UCSD-AML1 (cell line): ENCODE data around the gene LDLRAD4.

Source experiments
- DNase-seq: peaks from one replicate; lab custom pipeline; 2025; ENCODE audit not compliant: unreplicated experiment; lab: John Stamatoyannopoulos, UW

Gene LDLRAD4

DNA sequence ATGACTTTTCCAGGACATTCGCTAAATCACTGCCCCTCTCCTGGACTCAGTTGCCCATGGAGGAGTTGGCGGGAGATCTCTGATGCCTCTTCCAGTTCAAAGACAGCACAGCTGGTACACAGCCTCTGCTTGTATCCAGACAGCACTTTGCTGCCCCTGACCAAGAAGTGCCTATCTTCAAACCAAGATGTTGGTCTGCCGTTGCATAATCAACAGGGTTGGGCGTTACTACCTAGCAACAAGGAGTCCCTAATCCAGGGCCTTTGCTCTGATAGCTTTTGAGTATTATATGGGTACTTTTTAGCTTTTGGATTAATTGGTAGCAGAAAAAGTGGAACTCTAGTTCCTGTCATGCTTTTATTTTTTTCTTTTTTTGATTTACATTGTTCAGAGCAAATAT is 341.2 kb downstream of the LDLRAD4 start:
- no peak for DNase-seq

DNA sequence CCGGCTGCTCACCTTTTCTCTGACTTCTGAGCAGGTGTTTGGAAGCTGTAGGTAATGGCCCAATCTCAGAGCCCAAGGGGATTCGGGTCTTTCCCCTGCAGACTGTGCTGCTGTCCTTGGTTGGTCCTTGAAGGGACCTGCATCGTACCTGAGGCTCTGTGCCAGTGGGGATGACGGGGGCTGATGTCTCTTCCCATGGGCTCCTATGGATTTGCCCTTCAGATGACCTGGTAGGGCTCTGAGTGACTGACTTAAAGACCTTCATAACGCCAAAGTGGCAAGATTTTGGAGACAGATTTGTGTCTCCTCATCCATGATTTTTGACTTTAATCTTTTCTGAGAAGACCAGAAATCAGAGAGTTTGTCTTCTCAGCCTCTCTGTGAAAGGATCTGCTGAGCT is 341.7 kb downstream of the LDLRAD4 start:
- DNase-seq = no peak

DNA sequence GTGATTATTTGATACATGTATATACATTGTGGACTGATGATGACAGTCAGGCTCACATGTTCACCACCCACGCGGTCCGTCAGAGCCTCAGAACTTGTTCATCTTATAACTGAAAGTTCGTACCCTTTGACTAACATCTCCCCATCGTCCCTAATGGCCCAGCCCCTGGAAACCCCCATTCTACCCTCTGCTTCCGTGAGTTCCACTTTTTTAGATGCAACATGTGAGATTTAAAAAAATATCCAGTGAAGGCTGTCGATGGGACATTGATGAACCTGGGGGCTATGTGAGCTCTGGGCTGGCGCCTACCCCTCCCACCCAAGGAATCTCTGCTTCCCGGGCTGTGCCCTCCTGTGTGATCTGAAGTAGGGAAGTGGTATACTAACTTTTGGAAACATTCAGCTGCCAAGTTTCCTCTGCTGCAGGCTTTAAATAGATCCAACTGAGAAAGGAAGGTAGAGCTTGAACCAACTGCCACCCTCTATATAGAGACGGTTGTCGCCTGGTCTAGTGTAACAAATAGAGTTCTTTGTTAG is 344.0 kb downstream of the LDLRAD4 start:
- DNase-seq = peak; percentile 51

DNA sequence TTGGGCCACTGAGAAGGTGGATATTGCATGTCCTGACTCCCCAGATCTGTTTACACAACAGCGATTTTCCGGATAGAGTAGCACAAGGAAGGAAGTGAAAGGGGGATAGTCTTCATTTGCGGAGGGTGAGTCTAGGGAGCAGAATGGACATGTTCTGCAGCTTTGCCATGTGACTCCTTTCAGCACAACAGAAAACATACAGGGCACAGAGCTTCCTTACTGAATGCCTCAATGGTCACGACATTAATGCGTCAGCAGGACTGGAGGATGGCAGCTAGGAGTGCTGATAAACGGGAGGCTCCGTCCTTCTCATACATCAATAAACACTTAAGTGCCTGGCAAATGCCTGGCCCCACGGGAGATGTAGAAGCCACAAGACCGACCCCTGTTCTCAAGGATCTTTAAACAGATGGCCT is 344.8 kb downstream of the LDLRAD4 start:
- DNase-seq = peak; percentile 28

DNA sequence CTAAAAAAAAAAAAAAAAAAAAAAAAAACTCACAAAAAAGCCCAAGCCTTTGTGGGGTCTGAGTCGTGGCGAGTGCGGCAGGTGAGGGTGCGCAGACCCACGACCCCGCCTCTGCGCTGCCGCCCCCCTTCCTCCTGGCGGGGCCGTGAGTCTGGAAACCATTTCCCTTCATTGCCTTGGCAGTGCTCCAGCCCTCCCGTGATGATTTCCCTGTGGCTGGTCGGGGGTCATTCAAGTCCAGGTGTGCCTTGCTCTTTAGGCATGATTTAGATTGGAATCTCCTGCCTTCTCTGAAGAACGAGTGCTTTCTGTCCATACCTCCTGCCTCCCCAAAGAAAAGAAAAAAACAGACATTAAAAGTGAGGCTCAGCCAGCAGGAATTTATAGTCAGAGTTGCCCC is 346.0 kb downstream of the LDLRAD4 start:
- no peak for DNase-seq

DNA sequence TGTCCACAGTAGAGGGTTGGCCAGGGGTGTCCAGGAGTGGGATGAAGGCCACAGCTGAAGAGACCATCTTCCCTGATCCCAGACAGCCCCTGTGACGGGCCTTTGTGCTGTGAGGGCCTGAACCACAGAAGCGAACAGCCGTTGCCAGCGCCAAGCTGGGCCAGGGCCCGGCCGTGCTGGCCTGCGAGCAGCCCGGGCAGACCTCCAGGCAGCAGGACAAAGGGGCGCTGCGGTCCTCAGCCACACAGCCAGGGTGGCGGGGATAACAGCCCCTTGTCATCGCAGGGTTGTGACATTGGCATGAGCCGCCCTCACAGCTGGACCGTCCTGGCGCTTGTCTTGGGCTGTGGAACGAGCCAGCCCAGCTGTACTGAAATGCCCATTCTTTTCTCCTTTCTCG is 346.7 kb downstream of the LDLRAD4 start:
- no peak for DNase-seq

DNA sequence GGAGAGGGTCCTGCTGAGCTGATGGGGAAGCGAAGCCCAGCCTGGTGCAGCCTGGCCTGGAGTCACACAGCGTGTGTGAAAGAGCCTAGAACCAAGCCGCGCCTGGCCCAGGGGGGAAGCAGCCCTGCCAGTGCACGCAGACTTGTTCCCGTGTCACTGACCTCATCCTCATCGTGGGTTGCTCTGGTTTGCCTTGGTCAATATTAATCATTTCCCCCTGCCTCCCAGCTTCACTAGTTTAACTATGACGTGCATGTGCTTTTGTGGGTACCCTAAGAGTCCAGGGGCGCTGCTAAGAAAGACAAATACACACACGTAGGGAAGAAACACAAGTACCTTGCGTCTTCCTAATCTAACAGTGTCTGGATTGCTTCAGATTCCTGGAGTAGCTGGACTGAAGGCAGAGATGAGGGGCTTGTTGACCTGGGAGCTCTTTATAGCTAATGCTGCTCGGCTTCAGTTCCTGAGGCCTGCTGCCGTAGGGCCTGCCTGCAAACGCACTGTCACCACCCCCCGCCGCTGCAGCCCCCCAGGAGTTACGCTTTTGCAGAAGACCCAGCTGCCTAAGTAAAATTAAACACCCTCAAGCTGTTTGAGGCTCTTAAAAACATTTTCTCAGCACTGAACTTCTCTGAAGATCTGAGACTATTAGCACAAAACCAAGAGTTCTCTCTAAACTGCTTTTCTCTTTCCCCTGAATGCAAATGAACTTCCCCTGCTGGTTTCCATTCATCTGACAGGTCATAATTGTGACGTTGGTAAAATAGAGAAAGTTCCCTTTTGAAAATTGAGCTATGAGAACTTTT is 348.6 kb downstream of the LDLRAD4 start:
- peak; percentile 47 for DNase-seq

DNA sequence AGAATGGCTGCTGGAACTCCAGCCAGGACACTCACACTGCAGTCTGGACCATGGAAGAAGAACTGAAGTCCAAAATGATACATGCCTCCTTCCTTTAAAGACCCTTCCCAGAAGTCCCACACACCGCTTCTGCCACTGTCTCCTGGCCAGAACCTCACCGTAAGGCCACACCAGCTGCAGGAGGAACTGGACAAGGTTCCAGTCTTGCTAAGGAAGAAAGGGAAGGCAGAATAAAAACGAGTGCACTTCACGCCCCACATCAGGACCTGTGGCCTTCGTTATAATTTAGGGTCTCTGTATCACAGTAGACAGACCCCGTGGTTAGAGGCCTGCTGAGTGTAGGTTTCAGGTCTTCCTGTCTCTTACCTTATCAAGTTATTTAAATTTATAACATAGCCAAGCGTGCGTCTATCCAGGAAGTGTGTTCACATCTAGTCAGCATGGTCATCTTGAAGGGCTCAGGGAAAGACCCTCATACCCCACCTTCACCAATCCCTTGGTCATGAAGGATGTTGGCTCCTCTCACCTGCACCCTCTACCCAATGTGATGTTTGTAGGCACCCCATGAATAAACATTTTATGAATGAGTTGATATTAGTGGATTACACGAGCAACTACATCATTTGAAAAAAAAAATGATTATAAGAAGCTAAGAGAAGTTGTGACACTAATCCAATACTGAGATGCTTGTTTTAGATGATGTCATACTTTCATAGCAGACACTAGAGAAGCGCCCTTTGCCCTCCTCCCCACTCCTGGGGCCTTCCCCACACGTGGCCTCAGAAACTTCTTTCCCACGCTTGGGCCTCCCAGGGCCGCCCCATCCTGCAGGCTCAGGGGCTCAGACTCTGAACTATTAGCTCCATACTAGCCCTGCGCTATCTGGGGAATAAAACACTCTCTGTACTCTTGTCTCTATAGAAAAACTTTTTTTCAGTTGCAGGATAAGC is 350.2 kb downstream of the LDLRAD4 start:
- no peak for DNase-seq

DNA sequence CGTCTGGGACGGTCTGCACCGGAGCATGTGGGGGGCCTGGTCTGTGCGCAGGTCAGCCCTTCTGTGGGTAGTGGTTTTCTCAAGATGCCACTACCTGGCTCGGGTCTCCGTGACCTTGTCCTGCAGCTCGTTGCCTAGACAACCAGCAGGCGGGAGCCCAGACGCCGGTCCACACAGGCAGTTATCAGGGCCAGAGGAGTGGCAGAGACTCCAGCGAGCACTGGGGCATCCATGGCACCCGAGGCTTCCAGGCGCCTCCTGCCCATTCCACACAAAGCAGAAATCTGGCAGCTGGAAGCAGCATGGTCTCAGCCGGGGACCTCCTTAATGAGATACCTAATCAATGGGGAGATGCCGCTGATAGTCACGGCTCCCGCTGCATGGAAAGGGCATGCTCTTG is 351.7 kb downstream of the LDLRAD4 start:
- no peak for DNase-seq

DNA sequence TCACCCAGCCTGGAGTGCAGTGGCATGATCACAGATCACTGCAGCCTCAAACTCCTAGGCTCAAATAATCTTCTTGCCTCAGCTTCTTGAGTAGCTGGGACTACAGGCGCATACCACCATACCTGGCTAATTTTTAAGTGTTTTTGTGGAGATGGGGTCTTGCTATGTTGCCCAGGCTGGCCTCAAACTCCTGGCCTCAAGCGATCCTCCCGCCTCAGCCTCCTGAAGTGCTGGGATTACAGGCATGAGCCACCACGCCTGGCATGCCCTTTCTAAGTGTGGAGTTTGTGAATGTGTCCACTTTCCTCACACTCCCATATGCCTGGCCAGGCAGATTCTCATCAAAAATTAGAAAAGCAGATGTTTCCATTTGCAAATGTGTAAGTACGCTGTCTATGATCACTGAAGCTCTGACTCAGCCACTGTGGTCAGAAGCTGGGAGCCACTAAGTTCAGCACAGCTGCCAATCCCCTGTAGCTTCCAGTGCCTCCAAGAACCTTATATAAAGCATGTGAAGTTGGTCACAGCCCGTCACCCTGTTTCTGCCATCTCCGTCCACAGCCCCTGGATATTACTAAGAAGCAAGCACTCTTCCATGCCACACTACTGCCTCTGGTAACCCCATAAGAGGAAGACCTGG is 352.4 kb downstream of the LDLRAD4 start:
- no peak for DNase-seq

DNA sequence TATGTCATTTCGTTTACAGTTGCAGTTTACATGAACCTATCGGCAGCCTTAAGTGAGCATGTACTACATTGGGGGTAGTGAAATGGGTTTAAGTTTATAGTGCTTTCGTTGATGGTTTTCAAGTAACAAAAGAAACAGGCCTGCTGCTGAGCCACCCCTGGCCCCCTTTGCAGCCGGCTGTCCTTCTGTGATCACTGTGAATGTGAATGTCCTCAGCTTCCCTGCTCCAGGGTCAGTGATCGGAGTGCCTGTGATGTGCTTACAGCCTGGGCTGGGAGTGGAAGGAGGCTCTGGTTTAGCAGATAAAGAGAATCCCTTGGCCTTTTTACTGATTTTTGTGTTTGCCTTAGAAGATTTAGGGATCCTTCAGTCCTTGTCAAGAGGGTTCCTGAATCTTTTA is 353.6 kb downstream of the LDLRAD4 start:
- DNase-seq = no peak

DNA sequence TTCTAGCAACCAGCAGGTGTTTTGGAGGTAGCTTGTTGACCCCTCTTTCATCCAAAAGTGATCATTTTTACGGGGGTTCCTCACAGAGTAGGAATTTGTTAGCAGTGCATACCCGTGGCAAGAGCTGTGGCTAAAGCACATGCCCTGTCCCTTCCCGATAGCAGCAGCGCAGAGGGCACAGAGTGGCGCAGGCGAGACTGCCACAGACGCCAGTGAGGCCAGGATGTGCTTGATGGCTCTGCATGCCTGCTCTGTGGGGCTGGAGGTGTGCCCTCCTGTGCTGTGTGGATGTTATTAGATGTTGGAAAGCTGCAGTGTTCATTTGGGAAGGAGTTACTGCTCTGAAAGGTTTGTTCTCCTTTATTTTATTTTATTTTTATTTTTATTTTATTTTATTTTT is 354.2 kb downstream of the LDLRAD4 start:
- no peak for DNase-seq

DNA sequence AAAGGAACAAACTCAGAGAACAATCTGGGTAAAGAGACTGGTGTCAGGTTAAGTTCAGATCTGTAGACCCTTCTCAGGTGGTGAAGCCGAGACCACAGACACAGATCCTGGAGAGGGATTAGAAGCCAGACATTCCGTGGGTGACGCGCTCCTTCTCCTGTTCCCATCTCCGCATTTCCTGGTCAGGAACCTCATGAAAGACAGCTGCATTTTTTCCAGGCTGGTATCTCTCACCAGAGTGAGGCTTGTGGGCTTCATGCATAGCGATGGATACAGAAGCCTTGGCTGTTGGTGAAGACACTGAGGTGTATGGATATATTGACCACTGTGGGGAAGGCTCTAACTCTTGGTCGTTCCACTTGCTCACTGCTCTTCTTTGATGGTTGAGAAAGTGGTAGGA is 355.2 kb downstream of the LDLRAD4 start:
- DNase-seq = no peak

DNA sequence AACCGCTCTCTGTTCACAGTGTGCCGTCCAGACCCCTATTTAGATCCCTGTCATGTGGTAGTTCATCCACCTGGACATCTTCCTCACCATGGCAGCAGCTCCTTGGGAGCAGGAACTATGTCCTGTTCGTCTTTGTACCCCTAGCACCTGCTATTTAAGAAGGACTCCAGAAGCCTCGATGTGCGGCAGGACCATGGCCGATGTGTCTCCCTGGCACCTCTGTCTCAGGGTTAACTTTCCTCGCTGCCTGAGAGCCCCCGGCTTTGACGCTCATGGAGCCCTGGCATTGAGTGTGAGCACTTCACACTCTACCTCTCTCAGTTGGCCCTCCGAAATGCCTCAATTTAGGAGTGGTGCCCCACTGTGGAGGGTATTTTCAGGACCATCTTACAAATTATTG is 355.8 kb downstream of the LDLRAD4 start:
- no peak for DNase-seq

DNA sequence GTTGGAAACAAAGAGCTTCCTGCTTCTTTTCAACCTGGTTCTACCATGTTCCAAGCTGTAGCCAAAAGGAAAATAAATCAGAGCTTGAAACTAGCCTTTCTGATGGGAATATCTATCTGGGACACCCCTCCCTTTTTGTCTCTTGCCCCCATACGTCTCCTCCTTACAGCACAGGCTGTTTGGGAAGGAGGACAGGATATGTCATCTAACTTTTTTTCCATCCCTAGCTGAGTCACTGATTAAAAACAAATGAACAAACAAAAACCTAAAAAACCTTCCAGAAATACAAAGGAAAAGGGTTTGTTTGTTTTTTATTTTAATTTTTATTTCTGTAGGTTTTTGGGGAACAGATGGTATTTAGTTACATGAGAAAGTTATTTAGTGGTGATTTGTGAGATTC is 356.2 kb downstream of the LDLRAD4 start:
- no peak for DNase-seq

DNA sequence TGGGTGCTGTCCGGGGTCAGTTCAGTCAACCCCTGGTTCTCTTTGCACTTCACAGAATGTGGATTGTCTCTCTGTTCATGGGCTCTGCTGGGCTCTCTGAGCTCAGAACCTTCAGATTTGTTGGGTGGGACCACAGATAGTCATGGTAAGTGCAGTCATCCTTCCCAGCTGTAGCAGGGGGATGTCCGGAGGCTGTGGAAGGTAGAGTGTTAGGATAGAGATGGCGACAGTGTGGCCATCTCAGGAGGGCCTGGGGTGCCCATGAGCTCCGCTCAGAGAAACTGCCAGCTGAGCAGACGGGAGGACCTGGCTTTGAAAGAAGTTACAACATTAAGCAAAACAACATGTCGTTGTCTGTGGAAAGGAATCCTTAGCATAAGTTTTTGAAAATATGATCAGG is 358.0 kb downstream of the LDLRAD4 start:
- no peak for DNase-seq

DNA sequence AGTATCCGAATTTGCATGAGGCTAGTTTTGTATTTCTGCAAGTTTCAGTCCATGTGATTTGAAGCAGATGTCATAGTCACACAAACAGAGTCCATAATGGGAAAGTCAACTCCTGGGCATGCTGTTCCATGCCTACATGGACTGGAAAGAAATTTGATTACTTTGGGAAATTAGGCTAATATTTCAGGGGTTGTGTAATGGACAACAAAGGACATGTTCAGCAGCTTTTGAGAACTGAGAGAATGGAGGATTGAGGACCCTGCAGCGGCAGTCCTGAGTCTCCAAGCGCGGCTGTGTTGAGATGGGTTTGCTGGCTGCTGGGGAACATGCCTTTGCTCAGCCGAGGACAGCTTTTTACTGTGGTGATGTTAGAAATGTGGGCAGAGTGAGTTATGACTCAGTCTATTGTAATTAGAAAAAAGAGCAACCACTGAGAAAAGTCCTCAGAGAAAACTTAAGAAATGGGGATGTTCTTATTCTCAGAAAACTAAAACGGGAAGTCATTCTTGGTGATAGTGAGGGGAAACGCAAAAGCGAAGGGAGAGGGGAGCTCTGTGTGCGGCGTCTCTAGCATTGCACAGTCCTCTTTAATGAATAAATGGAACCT is 358.6 kb downstream of the LDLRAD4 start:
- no peak for DNase-seq

DNA sequence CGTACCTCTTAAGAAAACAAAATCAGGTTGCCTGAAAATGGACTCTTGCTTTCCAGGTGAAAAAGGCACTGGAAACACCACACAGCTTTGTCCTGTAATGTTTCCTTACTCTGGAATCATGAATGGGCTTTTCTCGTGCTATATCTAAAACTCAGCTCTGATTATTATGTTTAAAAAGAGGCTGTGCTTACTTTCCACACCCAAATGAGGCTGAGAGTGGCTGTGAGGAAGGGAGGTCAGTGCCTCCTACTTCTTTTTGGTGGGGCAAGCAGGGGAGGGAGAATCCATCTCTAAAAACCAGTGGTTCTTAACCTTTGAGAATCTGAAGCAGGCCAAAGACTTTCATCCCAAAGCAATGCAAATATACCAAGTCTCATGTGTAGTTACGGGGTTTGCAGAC is 359.2 kb downstream of the LDLRAD4 start:
- DNase-seq = no peak

DNA sequence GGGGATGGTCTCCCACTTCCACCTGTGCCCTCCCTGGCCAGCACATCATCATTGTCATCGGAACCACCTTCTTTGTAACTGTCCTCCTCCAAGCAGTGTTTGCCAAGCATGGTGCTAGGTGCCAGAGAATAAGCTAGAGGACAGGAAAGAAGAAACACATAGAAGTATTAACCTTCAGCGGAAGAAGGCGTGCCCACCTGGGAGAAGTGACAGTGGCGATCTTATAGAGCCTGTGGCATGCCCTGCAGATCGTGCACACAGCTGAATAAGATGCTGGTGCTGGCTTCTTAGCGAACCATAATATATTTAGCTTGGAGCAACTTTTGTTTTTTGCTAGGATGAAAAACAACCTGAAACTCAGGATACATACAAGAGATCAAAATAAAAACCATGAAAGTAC is 359.8 kb downstream of the LDLRAD4 start:
- no peak for DNase-seq

DNA sequence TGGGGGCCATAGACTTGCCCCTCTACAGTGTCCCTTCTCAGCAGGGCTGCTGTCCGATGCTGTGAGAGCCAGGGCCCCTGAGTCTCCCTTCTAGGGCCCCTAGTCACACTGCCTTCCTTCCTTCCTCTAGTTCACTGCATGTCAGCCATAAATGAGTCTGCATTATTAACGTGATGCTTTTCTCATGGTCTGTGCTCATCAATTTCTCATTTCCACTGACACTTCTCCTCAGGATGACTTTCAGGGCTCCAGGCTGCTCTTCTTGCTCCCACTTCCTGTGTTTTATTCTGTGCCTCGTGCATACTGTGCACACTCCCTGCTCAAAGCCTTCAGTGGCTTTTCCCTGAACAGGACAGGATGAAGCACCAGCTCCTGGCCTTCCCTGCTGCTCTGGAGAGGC is 361.3 kb downstream of the LDLRAD4 start:
- DNase-seq = no peak

DNA sequence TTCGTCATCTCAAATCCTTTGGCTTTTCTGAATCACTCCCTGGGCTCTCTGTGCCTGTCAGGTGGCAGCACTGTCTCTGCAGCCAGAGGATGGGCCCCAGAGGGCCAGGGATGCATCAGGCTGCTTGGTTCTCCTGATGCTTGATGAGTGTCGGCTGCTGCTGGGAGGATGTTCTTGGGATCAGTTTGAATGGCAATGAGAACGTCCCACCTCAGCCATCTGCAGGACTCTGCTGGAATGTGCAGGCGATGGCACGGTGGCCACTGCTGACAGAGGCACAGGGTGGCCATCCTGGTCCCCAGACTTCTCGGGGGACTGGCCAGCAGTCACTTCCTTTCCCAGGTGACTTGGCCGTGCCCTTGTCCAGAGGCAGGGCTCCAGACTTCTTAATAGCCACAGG is 361.8 kb downstream of the LDLRAD4 start:
- no peak for DNase-seq
